Activated CD8-positive, alpha-beta T cell treated with anti-CD3 and anti-CD28 coated beads for 36 hours (primary cell): Measurements from ENCODE around the gene C1orf105. TPM values are rescaled to one million over a fixed set of nuclear protein-coding genes. Genes with fewer than 3 reads are reported as not detected.

Source experiments
- ATAC-seq: fragments of 200-7000 bp; cut with Tn5 transposase; one replicate; pipeline ENCODE4 v1.10.0; 2021; ENCODE audit warnings: mild to moderate bottlenecking, moderate library complexity
- CTCF ChIA-PET: fragments of 350-600 bp; sonication (Branson Sonifier 250); formaldehyde crosslinking; loops from one replicate; lab custom pipeline; 2021; ENCODE audit warnings: antibody characterized with exemption; lab: Charles Lee
- POLR2A ChIA-PET: fragments of 350-600 bp; sonication (Branson Sonifier 250); formaldehyde crosslinking; loops from one replicate; lab custom pipeline; 2021; ENCODE audit warnings: antibody characterized with exemption; lab: Charles Lee
- DNase-seq: peaks from one replicate; pipeline ENCODE4 v3.0.0-alpha.2; 2020
- H3K27ac Mint-ChIP-seq: one replicate; pipeline ENCODE4 v1.8.0; 2021; ENCODE audit warnings: mild to moderate bottlenecking, mixed read lengths
- H3K27me3 Mint-ChIP-seq: one replicate; pipeline ENCODE4 v1.8.0; 2021; ENCODE audit warnings: mixed read lengths
- H3K36me3 Mint-ChIP-seq: one replicate; pipeline ENCODE4 v1.8.0; 2021; ENCODE audit warnings: low read depth, mixed read lengths
- H3K4me1 Mint-ChIP-seq: one replicate; pipeline ENCODE4 v1.8.0; 2021; ENCODE audit warnings: low read depth, mixed read lengths
- H3K4me3 Mint-ChIP-seq: one replicate; pipeline ENCODE4 v1.8.0; 2021; ENCODE audit warnings: mild to moderate bottlenecking, moderate library complexity, mixed read lengths
- H3K9me3 Mint-ChIP-seq: one replicate; pipeline ENCODE4 v1.8.0; 2021; ENCODE audit warnings: mixed read lengths
- intact Hi-C: fragments of 100-400 bp; cut with micrococcal nuclease; formaldehyde crosslinking; loops from one replicate; pipeline ENCODE4 v1.10.0; 2022
- total RNA-seq, 2 experiments: library from RNA; stranded (reverse); gene quantifications; one replicate each; pipeline ENCODE4 v1.2.3, GENCODE V29; 2021
- TF ChIP-seq, protein P1 (sequence below): fragments of 200-600 bp; IDR thresholded peaks from one replicate; pipeline ENCODE4 v1.8.0; 2022; ENCODE audit warnings: antibody characterized with exemption, mild to moderate bottlenecking

Gene C1orf105
- total RNA-seq, 2 experiments from 2014 or later: not detected

DNA sequence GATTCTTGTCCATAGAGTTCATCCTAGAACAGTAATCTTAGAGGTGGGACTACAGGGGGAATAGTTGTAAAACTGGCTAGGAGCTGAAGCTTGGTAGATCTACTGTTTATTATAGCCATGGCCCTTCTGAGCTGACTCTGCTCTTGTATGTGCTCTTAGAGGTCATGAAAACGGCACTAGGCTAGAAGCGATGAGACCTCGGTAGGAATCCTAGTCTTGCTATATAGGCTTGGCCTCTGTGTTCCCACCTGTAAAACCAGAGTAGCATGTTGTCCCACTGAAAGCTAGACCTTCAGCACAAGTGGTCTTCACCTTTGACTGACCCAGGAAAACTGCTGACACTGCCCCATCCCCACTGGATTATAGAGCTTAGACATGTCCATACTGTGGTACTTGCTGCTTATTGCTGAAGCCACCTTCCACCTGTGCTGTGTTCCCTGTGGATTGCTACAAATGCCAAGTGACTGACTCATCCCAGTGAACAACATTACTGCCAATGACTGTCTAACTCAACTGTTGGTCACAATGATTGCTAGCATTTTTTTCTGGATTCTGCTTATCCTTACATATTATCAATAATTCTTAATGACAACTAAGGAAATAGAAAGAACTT, 46.4 kb downstream of the C1orf105 start:
- ChIA-PET CTCF (interaction anchor here (0.8 to 1.2 kb wide), 3 partner anchors 24 to 140 kb away, joined by 3 read pairs; no protein-coding TSS in a partner anchor), POLR2A (no interaction called here)
- Mint-ChIP-seq H3K9me3 (no peaks in the 10 kb centered on the region), H3K27me3 (peaks cover 1% of the 10 kb centered on the region), H3K4me3 (no peak overlapping the region), H3K4me1 (no peaks in the 10 kb centered on the region), H3K27ac (no peak overlapping the region), H3K36me3 (no peaks in the 10 kb centered on the region)
- DNase-seq (no peak), ATAC-seq (no peak)
- intact Hi-C loops: no loop called here
- TF ChIP-seq, protein P1, sequence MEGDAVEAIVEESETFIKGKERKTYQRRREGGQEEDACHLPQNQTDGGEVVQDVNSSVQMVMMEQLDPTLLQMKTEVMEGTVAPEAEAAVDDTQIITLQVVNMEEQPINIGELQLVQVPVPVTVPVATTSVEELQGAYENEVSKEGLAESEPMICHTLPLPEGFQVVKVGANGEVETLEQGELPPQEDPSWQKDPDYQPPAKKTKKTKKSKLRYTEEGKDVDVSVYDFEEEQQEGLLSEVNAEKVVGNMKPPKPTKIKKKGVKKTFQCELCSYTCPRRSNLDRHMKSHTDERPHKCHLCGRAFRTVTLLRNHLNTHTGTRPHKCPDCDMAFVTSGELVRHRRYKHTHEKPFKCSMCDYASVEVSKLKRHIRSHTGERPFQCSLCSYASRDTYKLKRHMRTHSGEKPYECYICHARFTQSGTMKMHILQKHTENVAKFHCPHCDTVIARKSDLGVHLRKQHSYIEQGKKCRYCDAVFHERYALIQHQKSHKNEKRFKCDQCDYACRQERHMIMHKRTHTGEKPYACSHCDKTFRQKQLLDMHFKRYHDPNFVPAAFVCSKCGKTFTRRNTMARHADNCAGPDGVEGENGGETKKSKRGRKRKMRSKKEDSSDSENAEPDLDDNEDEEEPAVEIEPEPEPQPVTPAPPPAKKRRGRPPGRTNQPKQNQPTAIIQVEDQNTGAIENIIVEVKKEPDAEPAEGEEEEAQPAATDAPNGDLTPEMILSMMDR: no peak

DNA sequence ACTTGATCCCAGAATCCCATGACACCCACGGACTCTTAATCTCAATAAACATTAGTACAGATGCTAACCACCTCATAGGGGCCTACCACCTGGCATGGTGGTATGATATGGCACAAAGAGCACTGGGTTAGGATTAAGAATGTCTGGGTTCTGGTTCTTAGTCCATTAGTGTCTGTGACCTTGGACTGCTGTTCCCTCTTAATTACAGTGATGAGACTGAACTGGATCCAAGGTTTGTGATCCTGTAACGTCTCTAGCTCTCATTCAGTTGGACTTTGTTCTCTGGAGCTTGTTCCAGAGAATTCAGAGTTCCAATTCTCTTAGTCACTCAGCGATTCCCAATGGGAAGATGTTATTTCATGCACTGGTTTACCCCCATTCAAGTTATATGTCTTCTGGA, 47.0 kb downstream of the C1orf105 start:
- Mint-ChIP-seq H3K4me1 (no peaks in the 10 kb centered on the region), H3K4me3 (no peak overlapping the region), H3K27ac (no peak overlapping the region), H3K9me3 (no peaks in the 10 kb centered on the region), H3K27me3 (peaks cover 1% of the 10 kb centered on the region), H3K36me3 (no peaks in the 10 kb centered on the region)
- intact Hi-C loops: no loop called here
- POLR2A ChIA-PET: no interaction called here
- TF ChIP-seq, protein P1: no peak
- CTCF ChIA-PET: interaction anchor here (1.2 kb wide), 1 partner anchor 51 kb away, joined by 3 read pairs; no protein-coding TSS in a partner anchor
- ATAC-seq (no peak), DNase-seq (no peak)

DNA sequence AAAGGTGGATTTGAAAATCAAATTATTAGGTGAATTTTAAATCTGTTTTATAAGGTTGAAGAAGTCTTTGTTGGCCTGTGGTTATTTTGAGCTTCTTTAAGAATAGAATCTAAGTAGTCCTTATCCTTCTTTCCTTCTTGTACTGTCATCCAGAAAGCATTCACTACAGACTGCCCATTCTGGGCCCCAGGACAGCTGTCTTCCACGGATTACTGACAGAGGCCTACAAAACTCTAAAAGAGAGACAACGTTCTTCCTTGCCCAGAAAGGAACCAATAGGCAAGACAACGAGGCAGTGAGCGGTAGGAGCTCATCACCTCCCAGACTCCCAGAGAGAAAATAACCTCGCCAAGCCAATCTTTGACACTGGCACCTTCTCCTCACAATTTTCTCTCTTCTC, 47.8 kb downstream of the C1orf105 start:
- Mint-ChIP-seq H3K4me1 (no peaks in the 10 kb centered on the region), H3K36me3 (no peaks in the 10 kb centered on the region), H3K27ac (no peak overlapping the region), H3K4me3 (no peak overlapping the region), H3K9me3 (no peaks in the 10 kb centered on the region), H3K27me3 (peaks cover 1% of the 10 kb centered on the region)
- ChIA-PET CTCF (no interaction called here), POLR2A (no interaction called here)
- no peak for ATAC-seq
- intact Hi-C loops: no loop called here
- no peak for DNase-seq
- TF ChIP-seq, protein P1: no peak

DNA sequence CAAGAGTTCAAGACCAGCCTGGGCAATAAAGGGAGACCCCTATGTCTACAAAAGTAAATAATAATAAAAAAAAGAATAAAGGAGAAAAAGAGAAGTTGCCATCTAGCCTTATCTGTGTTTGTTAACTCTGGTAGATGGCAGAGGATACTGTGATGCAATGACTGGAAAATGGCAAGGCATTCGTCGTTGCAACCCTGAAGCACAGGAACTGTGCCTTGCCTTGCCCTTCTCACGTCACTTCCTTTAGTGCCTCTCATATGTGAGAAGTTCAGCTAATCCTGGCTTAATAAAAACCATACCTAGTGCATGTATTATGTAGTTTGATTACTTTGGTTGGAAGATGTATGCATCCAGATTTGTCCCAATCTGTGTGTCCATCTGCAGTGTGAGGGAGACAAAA, 49.2 kb downstream of the C1orf105 start:
- intact Hi-C loops: no loop called here
- no peaks in the 10 kb centered on the region for H3K9me3 Mint-ChIP-seq
- ChIA-PET CTCF (no interaction called here), POLR2A (no interaction called here)
- no peak for ATAC-seq
- no peaks in the 10 kb centered on the region for H3K36me3 Mint-ChIP-seq
- H3K4me3 Mint-ChIP-seq: no peak overlapping the region
- TF ChIP-seq, protein P1: no peak
- no peak for DNase-seq
- H3K27me3 Mint-ChIP-seq: peaks cover 1% of the 10 kb centered on the region
- no peak overlapping the region for H3K27ac Mint-ChIP-seq
- no peaks in the 10 kb centered on the region for H3K4me1 Mint-ChIP-seq

DNA sequence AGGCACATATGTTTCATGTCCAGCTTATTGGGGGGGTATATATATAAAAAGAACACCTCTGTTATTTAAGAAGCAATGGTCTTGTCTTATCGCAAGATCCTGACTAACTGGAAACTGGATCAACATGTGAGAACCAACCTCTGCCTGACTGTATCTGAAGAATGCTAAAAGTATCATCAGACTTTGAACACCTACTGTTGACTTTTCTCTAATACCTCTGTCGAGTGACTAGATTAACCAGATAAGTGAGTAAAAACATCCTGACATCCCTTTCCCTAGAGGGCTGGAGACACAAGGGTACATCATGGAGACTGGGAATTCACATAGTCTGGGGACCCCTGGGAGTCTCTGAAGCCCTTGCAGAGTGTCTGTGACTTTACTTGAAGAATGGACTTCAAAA, 49.7 kb downstream of the C1orf105 start:
- H3K27ac Mint-ChIP-seq: no peak overlapping the region
- no peak for ATAC-seq
- H3K27me3 Mint-ChIP-seq: peaks cover 1% of the 10 kb centered on the region
- POLR2A ChIA-PET: no interaction called here
- no peaks in the 10 kb centered on the region for H3K4me1 Mint-ChIP-seq
- intact Hi-C loops: no loop called here
- H3K9me3 Mint-ChIP-seq: no peaks in the 10 kb centered on the region
- CTCF ChIA-PET: no interaction called here
- no peak for DNase-seq
- H3K36me3 Mint-ChIP-seq: no peaks in the 10 kb centered on the region
- TF ChIP-seq, protein P1: no peak
- no peak overlapping the region for H3K4me3 Mint-ChIP-seq
